HG02610 (cell line): ENCODE data around the gene LRRC71.

Experiments used
- ATAC-seq: cut with Tn5 transposase; IDR thresholded peaks from one replicate; pipeline ENCODE4 v1.9.1; 2021; ENCODE audit warnings: mild to moderate bottlenecking, moderate library complexity; ENCODE audit not compliant: unreplicated experiment

Gene LRRC71

GRCh38 chr1:156905176-156905575, 15.3 kb upstream of the LRRC71 start:
- no peak for ATAC-seq

GRCh38 chr1:156905651-156906050, 14.8 kb upstream of the LRRC71 start:
- no peak for ATAC-seq

DNA sequence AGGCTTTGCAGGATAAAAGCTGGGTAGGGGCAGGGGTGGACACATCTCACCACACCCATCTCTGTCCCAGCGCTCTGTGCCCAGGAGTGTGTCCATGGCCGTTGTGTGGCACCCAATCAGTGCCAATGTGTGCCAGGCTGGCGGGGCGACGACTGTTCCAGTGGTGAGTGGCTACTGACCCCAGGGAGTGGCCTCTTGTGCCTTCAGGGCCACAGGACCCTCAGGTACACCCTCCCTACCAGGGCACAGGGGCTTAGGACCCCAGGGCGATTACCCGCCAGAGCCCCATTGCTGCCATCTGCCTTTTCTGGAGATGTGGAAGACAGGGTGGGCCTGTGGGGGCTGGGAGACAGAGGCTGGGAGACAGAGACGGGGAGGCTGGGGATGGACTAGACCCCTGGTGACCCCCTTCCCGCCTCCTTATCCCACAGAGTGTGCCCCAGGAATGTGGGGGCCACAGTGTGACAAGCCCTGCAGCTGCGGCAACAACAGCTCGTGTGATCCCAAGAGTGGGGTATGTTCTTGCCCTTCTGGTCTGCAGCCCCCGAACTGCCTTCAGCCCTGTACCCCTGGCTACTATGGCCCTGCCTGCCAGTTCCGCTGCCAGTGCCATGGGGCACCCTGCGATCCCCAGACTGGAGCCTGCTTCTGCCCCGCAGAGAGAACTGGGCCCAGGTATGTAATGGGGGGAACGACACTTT, 14.1 kb upstream of the LRRC71 start:
- ATAC-seq, result no peak

DNA sequence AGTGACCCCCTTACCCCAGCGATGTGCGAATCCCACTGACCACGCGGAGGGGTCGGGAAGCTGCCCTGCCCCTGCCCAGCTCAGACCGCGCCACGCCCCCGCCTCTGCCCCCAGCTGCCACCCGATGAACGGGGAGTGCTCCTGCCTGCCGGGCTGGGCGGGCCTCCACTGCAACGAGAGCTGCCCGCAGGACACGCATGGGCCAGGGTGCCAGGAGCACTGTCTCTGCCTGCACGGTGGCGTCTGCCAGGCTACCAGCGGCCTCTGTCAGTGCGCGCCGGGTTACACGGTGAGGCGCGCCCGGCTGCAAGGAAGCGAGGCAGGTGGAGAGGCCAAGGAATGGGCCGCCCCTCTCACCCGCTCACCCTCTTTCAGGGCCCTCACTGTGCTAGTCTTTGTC, 11.9 kb upstream of the LRRC71 start:
- no peak for ATAC-seq

GRCh38 chr1:156908955-156909354, 11.5 kb upstream of the LRRC71 start:
- ATAC-seq, result no peak

GRCh38 chr1:156909671-156910070, 10.8 kb upstream of the LRRC71 start:
- no peak for ATAC-seq

- ATAC-seq, result no peak
These were observed 10.1 kb upstream of the LRRC71 start for GRCh38 chr1:156910309-156910782.

DNA sequence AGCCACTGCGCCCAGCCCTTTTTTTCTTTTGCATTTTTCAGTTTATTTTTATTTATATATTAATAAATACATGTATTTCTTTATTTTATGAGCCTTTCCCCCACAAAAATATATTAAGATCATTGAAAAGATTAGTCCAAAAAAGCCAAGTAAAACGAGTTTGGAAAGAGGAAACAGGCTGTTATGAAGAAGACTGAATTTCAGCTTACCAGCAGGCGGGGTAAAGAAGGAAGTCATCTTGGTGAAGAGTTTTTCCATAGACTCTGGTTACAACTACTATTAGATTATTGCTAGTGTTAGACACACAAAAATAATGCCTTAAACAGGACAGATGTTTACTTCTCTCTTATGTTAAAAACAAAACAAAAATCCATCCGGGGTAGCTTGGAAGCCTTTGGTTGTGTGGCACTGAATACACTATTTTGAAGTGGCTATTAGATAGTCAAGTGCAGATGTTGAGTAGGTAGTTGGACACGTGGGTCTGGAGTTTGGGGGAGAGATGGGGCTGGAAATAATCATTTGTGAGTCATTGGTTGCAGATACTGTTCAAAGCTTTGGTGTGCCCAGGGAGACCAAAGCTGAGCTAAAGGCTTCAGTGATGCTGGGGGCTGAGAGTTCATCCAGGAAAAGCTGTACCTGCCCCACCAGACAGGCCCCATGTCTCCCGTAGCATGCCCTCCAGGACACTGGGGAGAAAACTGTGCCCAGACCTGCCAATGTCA, 8.7 kb upstream of the LRRC71 start:
- ATAC-seq, result no peak

GRCh38 chr1:156912310-156912709, 8.1 kb upstream of the LRRC71 start:
- ATAC-seq, result no peak

- ATAC-seq, result no peak
These were observed 7.3 kb upstream of the LRRC71 start for GRCh38 chr1:156912861-156913808.

DNA sequence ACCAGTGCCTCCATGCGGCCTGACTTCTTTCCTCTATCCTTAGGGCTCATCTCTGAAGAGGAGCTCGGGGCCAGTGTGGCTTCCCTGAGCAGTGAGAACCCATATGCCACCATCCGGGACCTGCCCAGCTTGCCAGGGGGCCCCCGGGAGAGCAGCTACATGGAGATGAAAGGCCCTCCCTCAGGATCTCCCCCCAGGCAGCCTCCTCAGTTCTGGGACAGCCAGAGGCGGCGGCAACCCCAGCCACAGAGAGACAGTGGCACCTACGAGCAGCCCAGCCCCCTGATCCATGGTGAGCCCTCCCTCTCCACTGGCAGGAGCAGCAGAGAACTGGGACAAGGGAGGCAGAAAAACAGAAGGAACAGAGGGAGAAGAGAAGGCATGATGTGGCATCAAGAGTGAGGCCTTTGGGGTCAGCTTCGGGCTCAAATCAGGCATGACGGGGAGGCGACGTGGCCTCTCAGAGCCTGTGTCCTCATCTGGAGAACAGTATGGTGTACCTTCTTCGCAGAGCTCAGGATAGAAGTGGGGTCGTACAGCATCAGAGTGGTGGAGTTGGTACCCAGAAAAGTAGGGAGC, 6.5 kb upstream of the LRRC71 start:
- ATAC-seq, result no peak

- ATAC-seq, result no peak
These were observed 6.0 kb upstream of the LRRC71 start for GRCh38 chr1:156914440-156914856.

DNA sequence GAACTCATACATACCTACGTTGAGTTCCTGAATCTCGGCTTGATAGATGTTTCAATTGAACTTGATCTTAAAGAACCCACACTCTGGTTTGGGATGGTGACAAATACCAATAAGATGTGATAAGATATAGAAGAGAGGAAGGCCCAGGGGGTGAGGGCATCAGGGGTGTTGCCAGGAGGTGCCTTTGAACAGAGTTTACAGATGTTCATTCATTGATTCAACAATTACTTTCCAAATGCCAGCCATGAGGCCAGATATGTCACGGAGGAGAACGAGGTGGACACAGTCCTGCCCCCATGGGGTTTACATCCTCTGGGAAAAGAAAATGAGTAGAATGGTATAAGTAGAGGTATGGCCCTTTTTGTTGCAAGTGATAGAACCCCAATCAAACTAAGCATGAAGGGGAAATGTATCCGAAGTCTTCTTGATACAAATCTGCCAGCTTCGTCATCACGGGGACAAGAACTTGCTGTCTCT, 659 bp downstream of the LRRC71 start:
- no peak for ATAC-seq

DNA sequence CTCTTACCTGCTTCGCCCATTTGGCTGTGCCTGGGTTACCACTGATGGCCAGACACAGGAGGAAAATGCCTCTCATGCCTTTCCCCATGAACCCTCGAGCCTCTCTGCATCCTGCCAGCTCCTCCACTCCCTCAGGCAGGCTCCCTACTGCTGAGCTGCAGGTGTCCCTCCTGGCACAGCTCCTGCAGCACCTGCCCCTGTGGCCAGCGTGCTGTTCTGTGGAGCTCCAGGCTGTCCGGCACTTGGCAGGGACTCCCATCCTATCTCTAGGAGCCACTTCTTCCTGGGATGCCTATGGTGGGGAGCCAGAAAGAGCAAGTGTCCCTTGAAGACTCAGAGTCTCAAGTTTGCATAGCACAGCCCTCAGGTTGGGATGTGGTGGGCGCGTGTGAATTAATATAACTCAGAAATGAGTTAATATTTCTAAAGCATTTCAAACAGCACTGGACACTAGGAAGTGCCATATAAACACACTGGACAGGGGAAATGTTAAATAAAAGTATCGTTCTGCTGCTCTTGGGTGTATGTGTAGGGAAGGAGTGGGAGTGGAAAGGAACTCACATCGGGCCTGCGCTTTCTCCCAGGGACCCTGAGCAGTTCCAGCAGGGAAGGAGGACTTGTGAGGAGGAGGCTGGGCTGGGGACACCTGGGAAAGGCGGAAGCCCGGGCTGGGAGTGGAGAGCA, 2.7 kb downstream of the LRRC71 start:
- no peak for ATAC-seq

DNA sequence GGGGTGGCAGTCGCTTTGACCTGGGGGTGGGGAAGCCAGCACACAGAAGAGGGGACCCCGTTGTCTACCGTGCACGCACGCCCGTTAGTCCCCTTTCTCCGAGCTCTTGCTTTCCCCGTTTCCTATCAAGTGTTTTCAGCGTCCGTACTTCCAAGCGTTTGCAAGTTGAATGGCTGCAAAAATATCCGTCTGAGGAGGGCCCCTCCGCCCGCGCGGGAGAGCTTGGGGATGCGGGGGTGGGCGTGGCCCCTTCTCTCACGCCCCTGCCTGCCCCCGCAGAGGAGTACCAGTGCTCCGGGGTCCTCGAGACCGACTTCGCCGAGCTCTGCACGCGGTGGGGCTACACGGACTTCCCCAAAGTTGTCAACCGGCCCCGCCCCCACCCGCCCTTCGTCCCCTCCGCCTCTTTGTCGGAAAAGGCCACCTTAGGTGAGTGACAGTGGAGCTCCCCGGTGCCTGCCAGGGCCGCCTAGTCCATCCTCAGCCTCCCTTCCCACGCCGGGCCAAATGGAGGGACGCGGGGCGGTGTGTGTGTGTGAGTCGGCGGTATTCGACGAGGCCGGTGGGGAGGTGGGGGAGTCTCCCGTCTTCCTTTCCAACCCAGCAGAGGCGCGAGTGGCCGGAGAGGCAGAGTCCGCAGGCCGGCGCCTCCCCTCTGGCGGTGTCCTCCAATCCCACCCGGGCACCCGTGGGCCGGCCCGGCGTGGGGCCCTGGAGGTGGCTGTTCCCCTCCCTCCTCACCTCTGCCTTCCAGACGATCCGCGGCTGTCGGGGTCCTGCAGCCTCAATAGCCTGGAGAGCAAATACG, 3.4 kb downstream of the LRRC71 start:
- no peak for ATAC-seq

DNA sequence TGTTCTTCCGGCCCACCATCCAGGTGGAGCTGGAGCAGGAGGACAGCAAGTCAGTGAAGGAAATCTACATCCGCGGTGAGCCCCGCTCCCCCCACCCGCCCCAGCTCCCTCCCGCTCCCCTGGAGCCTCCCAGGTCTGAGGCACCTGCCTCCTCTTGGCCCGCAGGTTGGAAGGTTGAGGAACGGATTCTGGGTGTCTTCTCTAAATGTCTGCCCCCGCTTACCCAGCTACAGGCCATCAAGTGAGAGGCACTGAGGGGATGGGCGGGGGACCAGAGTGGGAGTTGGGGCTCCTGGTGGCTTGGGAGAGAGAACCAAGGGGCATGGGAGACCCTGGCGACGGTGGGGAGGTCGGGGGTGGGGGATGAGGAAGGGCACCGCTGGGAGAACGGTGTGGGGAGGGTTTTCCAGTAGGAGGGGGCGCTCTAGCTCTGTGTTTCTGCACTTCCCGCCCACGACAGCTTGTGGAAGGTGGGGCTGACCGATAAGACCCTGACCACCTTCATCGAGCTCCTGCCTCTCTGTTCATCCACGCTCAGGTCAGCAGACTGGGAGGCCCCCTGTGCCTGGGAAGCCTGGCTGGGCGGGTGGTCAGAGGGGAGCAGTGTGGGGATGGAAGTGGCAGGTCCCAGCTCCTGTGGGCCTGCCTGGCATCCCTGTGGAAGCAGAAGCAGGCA, 4.2 kb downstream of the LRRC71 start:
- no peak for ATAC-seq

- no peak for ATAC-seq
These were observed 5.0 kb downstream of the LRRC71 start for GRCh38 chr1:156925154-156926010.

GRCh38 chr1:156926175-156926574, 5.7 kb downstream of the LRRC71 start:
- no peak for ATAC-seq
